SU-DHL-6 (cell line): ENCODE data around the gene BSG.

Experiments used
- CTCF ChIP-seq: fragments of 200-600 bp; sonication (generic); IDR thresholded peaks from one replicate; pipeline ENCODE4 v1.5.1; 2017; ENCODE audit warnings: antibody characterized with exemption, mild to moderate bottlenecking, low read length, moderate library complexity; ENCODE audit not compliant: insufficient read depth, poor library complexity, severe bottlenecking
- EZH2phosphoT487 ChIP-seq: fragments of 200-600 bp; sonication (generic), shearing (Covaris generic); conservative IDR thresholded peaks from 2 replicates; pipeline ENCODE4 v1.6.1; 2018; ENCODE audit warnings: mild to moderate bottlenecking, antibody characterized with exemption, low read length, moderate library complexity, mixed read lengths

- TF ChIP-seq CTCF (no peak), EZH2phosphoT487 (no peak)
Observed at GRCh38 chr19:522726-523125, 49.7 kb upstream of the BSG start.
